NCI-H2107 treated with DMSO at 0.1 percent for 48 hours (cell line): ENCODE data around the gene PMEPA1.

ENCODE experiments used
- DNase-seq: peaks from one replicate; lab custom pipeline; 2025; ENCODE audit not compliant: unreplicated experiment; lab: John Stamatoyannopoulos, UW

Gene PMEPA1

DNA sequence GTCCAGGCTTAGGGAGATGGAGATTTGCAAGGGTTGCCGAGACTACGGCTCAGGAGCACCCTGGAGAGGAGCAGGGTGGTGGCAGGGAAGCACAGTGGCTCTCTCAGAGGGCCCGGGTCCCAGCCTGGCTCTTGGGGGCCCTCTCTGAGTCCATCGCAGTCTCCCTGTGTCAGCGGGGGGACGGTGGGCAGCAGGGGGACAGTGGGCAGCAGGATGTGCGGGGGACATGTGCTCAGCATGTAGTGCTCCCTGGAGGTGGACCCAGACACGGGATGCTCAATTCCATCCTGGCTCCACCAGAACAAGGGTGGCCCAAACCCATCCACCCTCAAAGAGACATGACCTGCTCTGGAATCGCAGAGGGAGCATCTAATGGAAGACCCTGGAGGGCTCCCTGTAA, 46.6 kb downstream of the PMEPA1 start:
- no peak for DNase-seq

GRCh38 chr20:57662456-57663240, 47.2 kb downstream of the PMEPA1 start:
- no peak for DNase-seq

- no peak for DNase-seq
Observed at GRCh38 chr20:57661746-57662455, 47.9 kb downstream of the PMEPA1 start.

DNA sequence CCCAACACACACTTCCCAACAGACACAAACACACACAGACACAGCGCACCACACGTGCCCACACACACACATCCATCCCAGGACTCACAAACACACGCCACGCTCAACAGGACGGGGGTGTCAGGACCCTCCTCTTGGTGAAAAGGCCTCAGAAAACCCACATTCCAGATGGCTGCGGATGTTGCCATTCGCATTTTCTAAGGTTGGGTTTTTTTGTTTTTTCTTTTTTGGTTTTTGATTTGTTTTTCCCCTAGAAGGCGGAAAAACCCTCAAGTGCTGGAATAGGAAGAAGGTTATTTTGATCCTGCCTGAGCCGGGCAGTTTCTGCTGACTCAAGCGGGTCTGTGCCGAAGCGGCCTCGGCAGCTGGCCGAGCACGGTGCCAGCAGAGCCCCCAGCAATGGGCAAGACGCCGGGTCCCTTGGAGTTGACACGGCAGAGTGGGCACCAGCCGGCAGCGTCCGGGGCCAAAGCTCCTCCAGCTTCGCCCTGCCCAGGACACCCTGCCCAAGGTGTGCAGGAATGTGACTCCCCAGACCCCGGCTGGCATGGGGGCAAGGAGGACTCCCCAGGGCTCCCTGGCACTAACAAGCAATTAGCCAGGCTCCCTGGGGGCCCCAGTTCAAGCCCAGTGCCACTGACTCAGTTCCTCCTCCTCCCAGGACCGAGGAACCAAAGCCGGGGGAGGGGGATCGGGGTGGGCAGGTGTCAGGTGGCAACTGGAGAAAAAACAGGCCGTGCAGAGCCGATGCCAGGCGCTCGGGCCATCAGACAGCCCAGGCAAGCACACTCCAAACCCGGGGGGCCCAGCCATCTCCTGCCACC, 48.7 kb downstream of the PMEPA1 start:
- no peak for DNase-seq

DNA sequence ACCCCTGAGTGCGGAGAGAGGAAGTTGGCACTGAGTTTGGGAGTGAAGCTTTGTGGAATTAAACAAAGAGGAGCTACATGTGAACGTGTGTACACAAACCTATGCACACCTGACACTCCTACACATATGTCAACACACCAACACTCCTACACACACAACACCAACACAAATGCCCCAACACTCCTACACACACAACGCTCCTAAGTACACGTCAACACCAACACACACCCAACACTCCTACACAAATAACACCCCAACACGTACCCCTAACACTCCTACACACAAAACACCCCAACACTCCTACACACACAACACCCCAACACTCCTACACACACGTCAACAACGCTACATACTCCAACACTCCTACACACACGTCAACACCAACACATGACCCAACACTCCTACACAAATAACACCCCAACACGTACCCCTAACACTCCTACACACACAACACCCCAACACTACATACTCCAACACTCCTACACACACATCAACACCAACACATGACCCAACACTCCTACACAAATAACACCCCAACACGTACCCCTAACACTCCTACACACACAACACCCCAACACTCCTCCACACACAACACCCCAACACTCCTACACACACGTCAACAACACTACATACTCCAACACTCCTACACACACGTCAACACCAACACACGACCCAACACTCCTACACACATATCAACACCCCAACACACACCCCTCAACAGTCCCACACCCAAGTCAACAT, 49.5 kb downstream of the PMEPA1 start:
- DNase-seq, result no peak

DNA sequence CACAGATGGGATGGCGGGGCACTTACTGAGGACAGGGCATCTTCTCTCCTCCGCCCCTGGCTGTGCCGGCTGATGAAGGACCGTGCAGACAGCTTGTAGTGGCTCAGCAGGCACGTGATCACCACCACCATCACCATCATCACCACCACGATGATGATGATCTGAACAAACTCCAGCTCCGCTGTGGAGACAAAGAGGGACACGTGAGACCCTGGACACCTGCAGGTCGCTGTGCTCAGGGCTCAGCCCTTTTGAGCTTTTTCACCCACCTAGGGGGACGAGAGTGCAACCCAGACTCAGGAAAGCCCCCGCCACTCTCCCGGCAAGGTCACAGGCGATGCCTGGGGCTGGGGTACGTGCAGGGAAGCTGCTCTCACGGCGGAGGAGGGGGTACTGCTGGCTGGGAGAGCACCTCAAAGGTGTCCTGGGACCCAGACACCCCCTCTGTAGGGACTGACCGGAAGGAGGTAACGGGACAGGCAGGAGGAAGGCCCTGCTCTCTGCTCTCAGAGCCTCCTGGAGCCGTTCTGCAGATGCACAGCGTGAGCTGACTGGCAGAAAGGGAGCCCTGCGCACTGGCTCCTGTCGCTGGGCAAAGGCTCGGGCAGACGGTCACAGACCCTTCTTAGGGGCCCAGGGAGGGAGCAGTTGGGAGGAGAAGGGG, 50.2 kb downstream of the PMEPA1 start:
- no peak for DNase-seq

- no peak for DNase-seq
Observed at GRCh38 chr20:57658833-57659516, 50.8 kb downstream of the PMEPA1 start.

- DNase-seq, result no peak
Observed at GRCh38 chr20:57658447-57658832, 51.4 kb downstream of the PMEPA1 start.

GRCh38 chr20:57657535-57658446, 52.0 kb downstream of the PMEPA1 start:
- DNase-seq, result no peak

DNA sequence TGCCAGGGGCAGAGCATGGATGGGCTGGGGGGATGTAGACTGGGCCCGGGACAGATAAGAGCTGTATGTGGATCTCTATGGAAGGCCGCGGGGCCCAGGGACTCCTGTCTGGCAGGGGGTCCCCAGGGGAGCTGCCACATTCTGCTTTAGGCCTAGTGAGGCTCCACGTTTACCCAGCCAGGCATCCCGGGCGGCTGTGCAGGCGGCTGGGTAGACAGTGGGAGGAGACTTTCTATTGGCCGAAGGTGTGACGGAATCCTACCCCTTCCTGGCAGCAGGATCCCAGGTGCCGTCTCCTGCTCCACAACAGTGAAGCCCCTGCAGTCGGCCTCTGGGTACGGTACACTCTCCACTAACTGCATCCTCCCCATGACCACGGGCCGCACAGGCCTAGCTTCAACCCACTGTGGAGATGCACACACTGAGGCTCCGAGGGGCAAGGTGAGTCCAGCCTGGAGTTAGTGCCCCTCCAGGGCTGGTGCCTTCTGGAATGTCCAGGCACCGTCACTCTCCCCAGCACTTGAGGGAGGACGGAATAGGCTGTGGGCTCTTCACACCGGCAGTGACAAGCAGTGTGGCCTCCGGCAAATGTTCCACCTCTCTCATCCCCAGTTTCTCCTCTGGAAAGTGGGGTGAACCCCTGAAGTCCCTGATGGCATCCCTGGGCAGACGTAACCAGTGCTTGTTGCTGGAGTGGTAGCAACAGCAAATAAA, 52.8 kb downstream of the PMEPA1 start:
- no peak for DNase-seq

DNA sequence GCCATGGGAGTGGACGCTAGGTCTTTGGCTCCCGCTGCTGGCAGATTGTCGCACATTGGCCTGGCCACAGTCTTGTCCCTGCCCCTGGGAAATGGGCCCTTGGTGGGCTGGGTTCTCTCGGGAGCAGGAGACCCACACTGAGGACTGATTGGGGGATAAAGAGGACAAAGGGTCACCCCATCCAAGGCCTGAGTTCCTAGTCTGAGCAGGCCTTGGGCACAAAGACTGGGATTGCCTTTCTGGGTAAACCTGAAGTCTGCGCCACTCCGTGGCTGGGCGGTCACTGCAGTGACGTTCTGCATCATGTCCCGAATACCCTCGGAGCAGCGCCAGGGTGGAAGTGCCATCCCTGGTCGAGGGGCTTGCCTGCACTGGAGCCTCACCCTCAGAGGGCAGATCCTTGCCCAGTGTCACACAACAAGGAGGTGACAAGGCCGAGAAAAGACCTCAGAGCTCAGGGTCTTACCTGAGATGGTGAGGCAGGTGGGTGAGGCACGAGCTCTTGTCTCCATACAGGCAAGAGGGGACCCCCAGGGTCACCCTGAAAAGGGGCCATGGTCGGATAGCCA, 53.5 kb downstream of the PMEPA1 start:
- no peak for DNase-seq

- no peak for DNase-seq
Observed at GRCh38 chr20:57655809-57656155, 54.0 kb downstream of the PMEPA1 start.

DNA sequence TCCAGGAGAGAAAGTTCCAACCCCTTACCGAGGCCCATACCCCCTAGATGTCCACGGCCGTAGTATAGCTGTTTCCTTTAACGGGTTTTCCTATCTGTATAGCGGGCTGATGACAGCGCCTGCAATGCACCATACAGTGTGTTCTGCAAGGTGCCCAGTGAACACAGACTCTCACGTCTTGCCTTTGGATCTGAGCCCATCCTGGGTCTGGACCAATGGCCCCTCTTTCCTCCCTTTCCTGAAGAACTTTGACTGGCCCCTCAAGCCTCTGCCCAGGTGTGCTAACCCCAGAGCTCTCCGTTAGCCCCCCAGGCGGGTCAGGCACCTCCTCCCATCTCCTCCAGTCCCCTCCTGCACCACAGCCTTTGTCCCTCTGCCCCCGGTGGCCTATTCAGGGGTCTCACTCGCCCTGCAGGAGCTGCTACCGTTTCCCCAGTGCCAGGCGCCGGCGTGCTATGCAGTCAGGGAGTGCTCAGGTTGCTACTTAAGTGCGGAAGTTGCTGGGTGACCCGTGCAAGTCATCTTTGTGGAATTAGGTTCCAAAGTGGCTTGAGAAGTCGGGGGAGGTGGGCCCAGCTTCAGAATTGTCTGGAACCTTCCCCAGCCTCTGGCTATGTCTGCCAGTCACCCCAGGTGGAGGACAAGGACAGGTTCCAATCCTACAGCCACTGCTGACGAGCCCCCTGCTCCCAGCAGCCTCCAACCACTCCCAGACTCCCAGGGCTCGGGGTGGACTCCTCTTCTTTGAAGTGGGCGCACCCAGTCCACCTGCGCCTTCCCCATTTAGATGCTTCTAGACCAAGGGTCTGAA, 54.6 kb downstream of the PMEPA1 start:
- DNase-seq, result no peak

GRCh38 chr20:57654363-57654997, 55.3 kb downstream of the PMEPA1 start:
- peak; percentile 2 for DNase-seq

DNA sequence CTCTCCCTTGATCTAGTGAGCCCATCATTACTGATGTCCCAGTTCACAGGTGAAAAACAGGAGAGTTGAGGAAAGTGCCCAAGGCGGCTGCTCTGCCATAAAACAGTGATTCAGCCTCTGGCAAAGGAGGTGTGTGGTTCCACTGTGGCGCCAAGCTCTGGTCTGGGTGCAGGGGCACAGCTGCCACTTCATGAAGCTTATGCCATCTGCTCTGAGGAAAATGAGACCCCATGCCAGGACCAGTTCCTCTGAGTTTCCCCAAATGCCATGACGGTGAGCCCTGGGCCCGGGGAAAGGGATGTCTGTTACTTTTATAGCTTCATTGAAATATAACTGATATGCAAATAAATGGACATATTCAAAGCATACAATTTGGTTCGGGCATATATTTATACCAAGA, 55.9 kb downstream of the PMEPA1 start:
- DNase-seq, result no peak

GRCh38 chr20:57653546-57653900, 56.3 kb downstream of the PMEPA1 start:
- no peak for DNase-seq
